MG63 (cell line): ENCODE results near the gene APOBEC3A. TPM values are rescaled to one million over a fixed set of nuclear protein-coding genes. Genes with fewer than 3 reads are reported as not detected.
"Not testable (repeated sequence)": the region's sequence is repeated elsewhere in the genome, so short reads cannot be mapped to it uniquely, and the experiment has no call there.

Experiments used
- DNase-seq: peaks from one replicate; pipeline ENCODE4 v3.0.0-alpha.2; 2020
- H3K27me3 ChIP-seq: fragments of 250-450 bp; sonication (Bioruptor Pico); 2 replicates; pipeline ENCODE4 v1.5.1; 2020; ENCODE audit warnings: mild to moderate bottlenecking, moderate library complexity
- H3K36me3 ChIP-seq: fragments of 250-450 bp; sonication (Bioruptor Pico); 2 replicates; pipeline ENCODE4 v1.5.1; 2020; ENCODE audit warnings: mild to moderate bottlenecking, moderate library complexity
- H3K4me3 ChIP-seq: fragments of 250-450 bp; sonication (Bioruptor Pico); 2 replicates; pipeline ENCODE4 v1.5.1; 2020; ENCODE audit warnings: mild to moderate bottlenecking, moderate library complexity
- H3K9me3 ChIP-seq: fragments of 250-450 bp; sonication (Bioruptor Pico); 2 replicates; pipeline ENCODE4 v1.5.1; 2020; ENCODE audit warnings: mild to moderate bottlenecking, moderate library complexity
- total RNA-seq: library from RNA; depleted of rRNA; stranded (reverse); fragments of >200 nt; shearing (Covaris generic); gene quantifications from 2 replicates; pipeline ENCODE4 v1.2.3, GENCODE V29; 2014; ENCODE audit warnings: low replicate concordance

APOBEC3A gene
- total RNA-seq, 1 experiment from 2014 or later = not detected

DNA sequence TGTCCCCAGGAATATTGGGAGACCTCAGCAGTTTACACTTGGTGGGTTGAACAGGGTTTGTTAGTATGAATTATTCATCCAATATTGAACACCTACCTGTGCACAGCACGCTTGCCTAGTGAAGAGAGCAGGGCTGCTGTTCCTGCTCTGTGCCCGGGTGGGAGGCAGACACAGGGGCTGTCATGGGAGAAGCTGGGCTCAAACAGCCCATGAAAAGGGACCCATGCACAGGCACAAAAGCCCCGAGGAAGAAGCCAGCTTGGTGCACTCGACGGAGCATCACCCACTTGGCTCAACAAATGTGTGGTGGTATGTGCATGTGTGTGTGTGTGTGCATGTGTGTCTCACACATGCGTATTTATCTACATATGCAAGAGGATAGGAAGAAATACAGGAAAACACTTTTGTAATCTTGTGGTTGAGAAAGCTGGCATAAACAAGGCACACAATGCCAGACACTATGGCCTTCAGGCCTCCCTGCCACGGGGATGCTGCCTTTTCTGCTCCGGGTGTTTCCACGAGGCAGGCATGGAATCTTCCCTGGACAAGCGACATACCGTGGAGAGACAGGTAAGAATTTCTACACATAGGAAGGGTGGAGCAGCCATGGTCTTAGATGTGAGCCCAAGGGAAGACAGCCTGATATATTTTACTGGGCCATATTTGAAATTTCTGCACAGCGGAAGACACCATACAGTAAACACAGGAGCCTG lies 5.0 kb upstream of the APOBEC3A start:
- DNase-seq = no peak
- no peaks in the 10 kb centered on the region; the same call in 1 of the 2 replicates for H3K27me3 ChIP-seq
- no peak overlapping the region for H3K4me3 ChIP-seq
- no peaks in the 10 kb centered on the region for H3K9me3 ChIP-seq
- no peaks in the 10 kb centered on the region for H3K36me3 ChIP-seq

DNA sequence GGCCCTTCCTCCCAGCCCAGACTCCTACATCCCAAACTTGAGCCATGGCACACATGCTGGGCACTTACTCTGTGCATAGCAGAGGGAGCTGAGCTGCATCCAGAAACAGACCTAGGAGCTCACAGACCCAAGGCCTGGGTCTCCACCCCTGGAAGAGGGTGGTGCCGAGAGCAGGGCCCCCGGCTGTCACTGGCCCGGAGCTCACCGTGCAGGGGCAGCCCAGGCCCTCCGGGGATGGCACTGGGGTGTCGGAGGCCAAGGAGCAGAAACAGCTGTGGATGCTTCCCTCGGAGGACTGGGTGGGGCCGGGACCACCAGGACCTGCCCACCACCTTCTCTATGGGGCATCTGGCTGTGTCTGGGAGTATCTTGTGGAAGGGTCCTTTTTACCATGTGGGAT lies 4.3 kb upstream of the APOBEC3A start:
- DNase-seq = no peak
- Histone ChIP-seq H3K9me3 (no peaks in the 10 kb centered on the region), H3K4me3 (no peak overlapping the region), H3K36me3 (no peaks in the 10 kb centered on the region), H3K27me3 (no peaks in the 10 kb centered on the region)

DNA sequence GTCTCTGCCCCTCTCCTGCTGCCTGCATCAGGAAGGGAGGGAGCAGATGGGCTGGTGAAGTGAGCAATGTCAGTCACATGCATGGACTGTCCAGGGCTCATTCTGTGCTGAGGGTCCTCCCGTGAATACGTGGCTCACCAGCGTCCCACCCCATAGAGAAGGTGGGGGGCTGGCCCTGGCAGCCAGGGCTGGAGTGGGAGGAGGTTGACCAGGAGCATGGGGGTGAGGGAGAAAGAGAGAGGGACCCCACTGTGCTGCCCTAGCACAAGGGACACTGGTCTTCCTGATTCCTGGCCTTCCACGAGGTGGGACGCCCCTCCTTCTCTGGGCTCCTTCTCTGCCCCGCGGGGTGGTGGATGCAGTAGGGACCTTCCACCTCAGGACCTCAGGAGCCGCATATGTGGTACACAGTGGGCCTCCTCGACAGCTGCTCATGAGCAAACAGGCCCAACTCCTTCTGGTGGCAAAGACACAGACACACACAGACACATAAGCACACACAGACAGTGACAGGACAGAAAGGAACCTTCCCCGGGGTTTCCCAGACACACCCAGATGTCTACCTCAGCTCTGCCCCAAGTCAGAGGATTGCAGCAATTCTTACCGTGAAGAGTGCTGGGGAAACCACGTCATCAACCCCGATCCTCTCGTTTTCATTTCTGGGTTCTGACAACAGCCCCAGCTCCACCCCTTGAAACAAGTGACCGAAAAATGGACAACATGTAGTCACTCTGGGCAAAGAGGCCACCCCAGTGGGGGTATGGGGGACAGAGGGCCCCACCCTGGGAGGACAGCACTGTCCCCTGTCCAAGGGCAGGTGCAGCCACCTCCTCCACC lies 3.6 kb upstream of the APOBEC3A start:
- H3K4me3 ChIP-seq = no peak overlapping the region
- DNase-seq = no peak
- H3K36me3 ChIP-seq = no peaks in the 10 kb centered on the region
- no peaks in the 10 kb centered on the region for H3K27me3 ChIP-seq
- H3K9me3 ChIP-seq = no peaks in the 10 kb centered on the region

DNA sequence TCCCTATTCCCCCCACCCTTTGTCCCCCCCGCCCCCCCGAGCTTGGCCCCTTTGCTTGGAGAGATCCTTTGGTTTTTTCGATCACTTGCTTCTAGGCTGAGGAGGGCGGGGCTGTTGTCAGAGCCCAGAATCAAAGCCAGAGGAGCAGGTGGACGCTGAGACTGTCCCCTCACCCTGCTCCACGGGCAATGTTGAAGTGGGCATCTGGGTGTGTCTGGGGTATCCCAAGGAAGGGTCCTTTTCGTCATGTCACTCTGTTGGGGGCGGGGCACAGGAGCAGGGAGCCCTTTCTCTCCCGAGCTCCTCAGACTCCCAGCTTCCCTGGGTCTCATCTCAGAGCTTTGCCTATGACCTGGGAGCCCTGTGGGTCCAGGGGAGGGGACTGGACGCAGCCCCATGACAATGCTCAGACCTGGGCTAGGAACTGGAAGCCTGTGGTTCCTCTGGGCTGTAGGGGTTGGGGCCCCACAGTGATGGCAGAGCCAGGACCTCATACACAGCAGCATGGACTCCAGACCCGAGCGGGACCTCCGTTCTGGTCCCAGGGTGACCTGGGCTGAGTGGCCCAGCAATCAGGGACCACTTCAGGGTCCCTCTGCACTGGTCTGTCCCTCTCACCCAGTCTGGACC lies 2.9 kb upstream of the APOBEC3A start:
- no peaks in the 10 kb centered on the region for H3K9me3 ChIP-seq
- DNase-seq = no peak
- H3K27me3 ChIP-seq = no peaks in the 10 kb centered on the region
- no peak overlapping the region for H3K4me3 ChIP-seq
- no peaks in the 10 kb centered on the region for H3K36me3 ChIP-seq

DNA sequence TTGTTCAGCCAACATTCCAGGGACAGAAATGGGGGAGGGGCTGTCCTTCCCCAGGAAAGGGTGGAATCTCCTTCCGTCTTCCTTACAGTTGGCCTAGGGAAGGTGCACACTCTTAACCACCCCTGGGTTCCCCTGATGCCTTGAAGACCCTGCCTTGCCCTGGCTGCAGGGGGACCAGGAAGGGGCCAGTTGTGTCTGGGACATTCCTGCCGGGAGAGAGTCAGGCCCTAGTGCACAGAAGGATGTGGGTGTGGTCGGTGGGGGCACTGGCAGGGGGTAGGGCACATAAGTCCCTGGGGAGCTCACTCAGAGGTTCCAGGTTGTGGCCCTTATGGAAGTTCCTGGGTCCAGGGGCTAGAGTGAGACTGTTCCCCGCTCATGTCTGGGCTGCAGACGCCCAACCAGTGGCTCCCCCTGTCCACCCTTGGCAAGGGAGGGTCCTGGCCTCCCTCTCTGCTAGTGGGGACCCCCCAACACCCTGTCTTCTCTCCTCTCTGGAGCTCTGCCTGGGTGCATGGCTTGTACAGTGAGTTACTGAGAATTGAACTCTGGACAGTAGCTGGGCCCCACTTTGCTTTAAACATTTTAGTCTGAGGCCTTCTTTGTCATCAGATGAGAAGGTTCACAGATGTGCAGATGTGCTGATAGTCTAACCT lies 2.0 kb upstream of the APOBEC3A start:
- Histone ChIP-seq H3K36me3 (no peaks in the 10 kb centered on the region), H3K27me3 (no peaks in the 10 kb centered on the region), H3K9me3 (no peaks in the 10 kb centered on the region), H3K4me3 (no peak overlapping the region)
- DNase-seq = no peak

DNA sequence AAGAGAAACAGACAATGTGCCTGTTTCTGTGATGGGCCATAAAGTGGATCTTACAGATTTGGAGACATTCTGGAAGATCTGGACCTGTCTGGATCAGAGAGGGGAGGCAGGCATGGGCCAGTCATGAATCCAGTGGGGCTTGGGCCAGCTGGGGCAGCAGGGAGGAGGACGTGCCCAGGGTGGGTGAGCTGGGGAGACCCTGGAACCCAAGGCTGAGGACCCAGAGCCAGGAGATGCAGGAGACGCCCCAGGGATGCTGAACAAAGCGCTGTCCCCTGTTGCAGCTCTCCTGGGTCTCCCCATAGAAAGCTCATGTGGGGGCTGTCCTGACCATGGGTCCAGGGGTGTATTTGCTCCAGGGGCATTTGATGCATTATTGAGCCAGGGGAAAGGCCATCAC lies 1.5 kb upstream of the APOBEC3A start:
- Histone ChIP-seq H3K36me3 (no peaks in the 10 kb centered on the region), H3K4me3 (no peak overlapping the region), H3K27me3 (no peaks in the 10 kb centered on the region), H3K9me3 (no peaks in the 10 kb centered on the region)
- no peak for DNase-seq

DNA sequence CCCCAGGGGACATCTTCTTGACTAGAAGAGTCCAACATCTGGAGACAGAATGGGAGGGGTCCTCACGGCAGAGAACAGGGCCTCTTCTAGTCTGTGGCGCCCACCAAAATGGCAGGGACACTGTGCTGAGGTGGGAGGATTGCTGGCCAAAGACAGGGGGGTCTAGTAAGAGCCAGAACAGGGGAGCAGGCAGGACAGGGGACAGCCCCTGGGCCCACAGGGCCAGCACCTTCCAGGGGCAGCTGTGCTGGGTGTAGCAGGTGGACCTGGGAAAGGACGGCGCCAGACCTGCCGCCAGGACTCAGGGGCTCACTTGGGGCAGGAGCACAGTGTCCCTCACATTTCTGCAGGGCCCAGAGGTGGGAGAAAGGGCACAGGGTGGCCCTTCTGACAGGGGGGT lies 858 bp upstream of the APOBEC3A start:
- no peak for DNase-seq
- Histone ChIP-seq H3K27me3 (no peaks in the 10 kb centered on the region), H3K9me3 (no peaks in the 10 kb centered on the region), H3K36me3 (no peaks in the 10 kb centered on the region), H3K4me3 (no peak overlapping the region)

DNA sequence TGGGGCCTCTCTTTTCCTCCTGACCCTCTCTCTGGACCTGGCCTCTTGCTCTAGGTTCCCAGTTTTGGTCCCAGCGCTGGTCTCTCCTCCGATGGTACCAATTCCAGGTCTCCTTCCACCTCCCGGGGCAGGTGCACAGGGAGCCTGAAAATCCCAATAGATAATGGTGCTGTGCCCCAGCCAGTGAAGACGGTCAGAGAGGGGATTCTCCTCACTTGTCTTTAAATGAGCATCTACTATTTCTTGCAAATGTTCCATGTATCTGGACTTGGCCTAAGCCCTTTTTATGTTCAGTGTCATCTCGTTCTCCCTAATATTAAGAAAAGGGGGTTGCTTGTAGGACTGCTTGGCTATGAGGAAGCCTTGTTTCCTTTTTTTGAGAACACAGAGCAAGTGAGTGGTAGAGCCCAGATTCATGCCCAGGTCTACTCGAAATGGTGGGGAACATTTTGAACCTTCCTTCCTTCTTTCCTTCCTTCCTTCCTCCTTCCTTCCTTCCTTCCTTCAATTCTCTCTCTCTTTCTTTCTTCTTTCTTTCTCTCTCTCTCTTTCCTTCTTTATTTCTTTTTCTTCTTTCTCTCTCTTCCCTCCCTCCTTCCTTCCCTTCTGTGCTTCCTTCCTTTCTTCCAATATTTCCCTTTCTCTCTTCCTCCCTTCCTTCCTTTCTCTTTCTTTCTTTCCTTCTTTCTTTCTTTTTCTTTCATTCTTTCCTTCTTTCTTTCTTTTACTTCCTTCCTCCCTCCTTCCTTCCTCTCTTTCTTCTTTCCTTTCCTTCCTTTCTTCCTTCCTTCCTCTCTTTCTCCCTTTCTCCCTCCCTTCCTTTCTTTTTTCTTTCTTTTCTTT lies 620 bp downstream of the APOBEC3A start:
- DNase-seq = no peak
- no peaks in the 10 kb centered on the region for H3K9me3 ChIP-seq
- no peaks in the 10 kb centered on the region for H3K27me3 ChIP-seq
- no peak overlapping the region for H3K4me3 ChIP-seq
- H3K36me3 ChIP-seq = no peaks in the 10 kb centered on the region

DNA sequence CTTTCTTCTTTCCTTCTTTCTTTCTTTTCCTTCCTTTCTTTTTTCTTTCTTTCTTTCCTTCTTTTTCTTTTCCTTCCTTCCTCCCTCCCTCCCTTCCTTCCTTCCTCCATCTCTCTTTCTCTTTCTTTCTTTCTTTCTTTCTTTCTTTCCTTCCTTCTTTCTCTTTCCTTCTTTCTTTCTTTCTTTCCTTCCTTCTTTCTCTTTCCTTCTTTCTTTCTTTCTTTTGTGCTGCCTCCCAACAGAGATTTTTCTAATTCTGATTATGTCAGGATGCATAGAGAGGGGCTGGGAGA lies 1.2 kb downstream of the APOBEC3A start:
- not testable (repeated sequence) for H3K4me3 ChIP-seq, H3K36me3 ChIP-seq, DNase-seq, H3K9me3 ChIP-seq, H3K27me3 ChIP-seq

DNA sequence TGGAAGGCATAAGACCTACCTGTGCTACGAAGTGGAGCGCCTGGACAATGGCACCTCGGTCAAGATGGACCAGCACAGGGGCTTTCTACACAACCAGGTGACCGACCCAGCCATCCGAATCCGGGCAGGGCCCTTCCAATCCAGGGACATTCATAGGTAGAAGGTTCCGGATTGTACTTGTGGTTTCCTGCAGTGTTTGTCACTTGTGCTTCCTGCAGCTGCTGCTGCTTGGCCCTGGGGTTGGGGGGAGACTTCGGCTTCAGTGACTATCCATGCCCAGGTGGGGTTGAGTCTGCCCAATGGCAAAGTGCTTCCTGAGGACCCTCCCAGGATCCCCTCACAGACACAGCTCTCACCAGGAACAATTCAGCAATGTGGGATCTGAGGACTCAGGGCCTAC lies 2.2 kb downstream of the APOBEC3A start:
- Histone ChIP-seq H3K9me3 (no peaks in the 10 kb centered on the region), H3K4me3 (no peak overlapping the region), H3K36me3 (no peaks in the 10 kb centered on the region), H3K27me3 (no peaks in the 10 kb centered on the region)
- DNase-seq = no peak

DNA sequence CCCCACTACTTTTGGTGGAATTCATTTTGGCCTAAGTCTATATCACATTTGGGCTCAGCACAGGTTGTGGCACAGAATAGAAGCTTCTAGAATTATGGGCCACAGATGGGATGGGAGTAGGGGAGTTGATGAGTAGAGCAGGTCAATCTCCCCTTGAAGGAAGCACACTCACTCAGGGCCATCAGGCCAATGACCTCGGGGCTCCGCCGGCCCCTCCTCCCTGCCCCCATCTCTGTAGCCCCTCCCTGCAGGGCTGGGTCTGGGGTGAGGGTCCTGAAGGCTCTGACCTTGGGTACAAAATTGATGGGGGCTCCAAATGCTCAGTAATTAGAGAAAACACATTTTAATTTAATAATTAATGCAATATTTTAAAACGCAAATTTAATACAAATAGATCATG lies 3.3 kb downstream of the APOBEC3A start:
- not testable (repeated sequence) for H3K4me3 ChIP-seq, H3K9me3 ChIP-seq, H3K36me3 ChIP-seq, H3K27me3 ChIP-seq, DNase-seq

DNA sequence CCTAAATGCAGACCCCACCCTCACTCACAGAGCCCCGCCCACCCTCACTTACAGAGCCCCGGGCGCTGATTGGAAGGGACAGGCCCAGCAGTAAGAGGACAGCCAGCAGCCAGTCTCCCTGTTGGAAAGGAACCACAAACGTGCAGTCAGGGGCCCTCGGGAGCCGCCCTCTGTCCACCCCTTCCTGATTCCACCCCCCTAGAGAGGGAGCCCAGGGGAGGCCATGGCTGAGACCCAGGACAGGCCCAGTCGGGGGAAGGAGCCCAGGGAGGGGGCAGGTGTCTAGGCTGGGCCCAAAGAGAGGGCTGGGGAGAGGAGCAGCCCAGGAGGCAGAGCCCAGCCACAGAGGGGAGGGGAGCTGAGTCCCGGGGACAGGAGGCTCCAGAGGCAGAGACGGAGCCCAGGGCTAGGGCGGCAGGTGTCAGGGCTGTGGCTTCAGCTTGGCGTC lies 5.9 kb downstream of the APOBEC3A start:
- H3K4me3 ChIP-seq, H3K9me3 ChIP-seq, H3K27me3 ChIP-seq, DNase-seq, H3K36me3 ChIP-seq: not testable (repeated sequence)

DNA sequence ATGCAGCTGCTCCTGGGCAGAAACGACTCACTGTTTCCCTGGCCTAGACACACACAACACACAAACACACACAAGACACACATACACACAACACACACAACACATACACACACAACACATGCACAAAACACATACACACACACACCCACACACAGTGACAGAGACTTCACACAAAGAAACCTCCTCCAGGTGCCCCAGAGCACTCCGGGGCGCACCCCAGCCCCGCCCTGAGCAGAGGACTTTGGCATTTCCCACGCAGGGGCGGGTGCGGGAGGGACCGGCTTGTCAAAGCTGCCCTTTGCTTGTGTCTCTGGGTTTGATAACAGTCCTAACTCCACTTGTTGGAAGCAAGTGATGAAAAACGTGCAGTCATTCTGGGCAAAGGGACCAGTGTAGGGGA lies 6.5 kb downstream of the APOBEC3A start:
- H3K36me3 ChIP-seq = no peaks in the 10 kb centered on the region
- H3K4me3 ChIP-seq = no peak overlapping the region
- no peaks in the 10 kb centered on the region for H3K9me3 ChIP-seq
- no peak for DNase-seq
- no peaks in the 10 kb centered on the region for H3K27me3 ChIP-seq

DNA sequence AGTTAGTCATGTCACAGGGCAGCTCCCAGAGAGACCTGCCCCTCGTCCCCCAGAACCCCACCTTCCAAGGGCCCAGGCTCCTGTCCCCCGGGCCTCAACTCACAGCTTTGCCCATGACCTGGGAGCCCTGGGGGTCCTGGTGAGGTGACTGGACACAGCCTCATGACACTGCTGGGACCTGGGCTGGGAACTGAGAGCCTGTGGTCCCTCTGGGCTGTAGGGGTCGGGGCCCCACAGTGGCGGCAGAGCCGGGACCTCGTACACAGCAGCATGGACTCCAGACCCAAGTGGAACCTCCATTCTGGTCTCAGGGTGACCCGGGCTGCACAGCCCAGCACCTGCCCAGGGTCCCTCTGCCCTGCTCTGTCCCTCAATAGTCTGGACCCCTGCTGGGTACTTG lies 6.9 kb downstream of the APOBEC3A start:
- H3K27me3 ChIP-seq = no peaks in the 10 kb centered on the region
- DNase-seq = no peak
- no peaks in the 10 kb centered on the region for H3K9me3 ChIP-seq
- no peaks in the 10 kb centered on the region for H3K36me3 ChIP-seq
- no peak overlapping the region for H3K4me3 ChIP-seq

DNA sequence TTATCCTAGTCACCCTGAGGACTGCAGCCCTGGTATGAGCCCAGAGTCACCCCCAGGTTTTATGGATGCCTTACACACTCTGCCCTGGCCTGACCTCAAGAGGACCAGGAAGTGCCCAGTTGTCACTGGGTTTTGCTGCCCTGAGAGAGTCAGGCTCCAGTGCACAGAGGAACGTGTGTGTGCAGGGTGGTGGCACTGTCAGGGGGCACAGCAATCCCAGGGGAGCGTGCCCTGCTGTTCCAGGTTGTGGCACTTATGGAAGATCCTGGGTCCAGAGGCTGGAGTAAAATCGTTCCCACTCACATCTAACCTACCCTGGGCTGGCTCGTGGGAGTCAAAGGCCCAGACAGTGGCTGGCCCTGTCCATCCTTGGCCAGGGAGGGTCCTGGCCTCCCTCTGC lies 7.6 kb downstream of the APOBEC3A start:
- H3K9me3 ChIP-seq = no peaks in the 10 kb centered on the region
- no peaks in the 10 kb centered on the region for H3K36me3 ChIP-seq
- H3K27me3 ChIP-seq = 0 out of 2 replicates have a peak, but pooled peaks cover 3% of the 10 kb centered on the region
- H3K4me3 ChIP-seq = no peak overlapping the region
- no peak for DNase-seq

DNA sequence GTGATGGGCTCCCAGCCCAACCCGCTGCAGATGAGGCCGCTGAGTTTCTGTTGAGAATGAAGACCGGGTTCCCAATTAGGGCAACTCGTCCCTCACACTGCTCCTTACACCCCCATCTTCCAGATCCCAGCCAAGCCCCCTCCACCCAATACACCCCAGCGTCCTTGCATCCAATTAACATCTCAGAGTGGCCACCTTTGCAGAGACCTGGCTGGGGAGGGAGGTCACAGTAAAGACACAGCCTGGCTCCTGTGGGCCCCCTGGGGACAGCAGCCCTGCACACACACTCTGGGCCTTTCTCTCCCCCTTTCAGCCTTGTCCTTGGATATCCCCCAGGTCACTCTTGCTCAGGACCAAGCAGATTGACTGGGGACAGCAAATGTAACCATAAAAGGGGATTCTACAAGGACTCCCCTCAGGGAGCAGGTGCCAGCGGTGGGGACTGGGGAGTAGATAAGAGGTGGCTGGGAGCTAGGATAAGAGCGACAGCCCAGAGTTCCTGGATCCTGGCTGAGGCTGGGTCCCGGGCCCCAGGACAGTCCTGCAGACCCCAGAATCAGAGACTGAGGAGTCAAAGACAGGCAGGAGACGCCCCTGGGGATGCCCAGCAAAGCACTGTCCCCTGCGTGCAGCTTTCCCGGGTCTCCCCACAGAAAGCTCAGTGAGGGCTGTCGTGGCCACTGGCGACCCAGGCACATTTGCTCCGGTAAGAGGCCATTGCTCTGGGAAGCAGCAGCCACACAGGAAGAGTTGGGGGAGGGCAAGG lies 8.4 kb downstream of the APOBEC3A start:
- Histone ChIP-seq H3K9me3 (no peaks in the 10 kb centered on the region), H3K27me3 (0 out of 2 replicates have a peak, but pooled peaks cover 5% of the 10 kb centered on the region), H3K4me3 (no peak overlapping the region), H3K36me3 (no peaks in the 10 kb centered on the region)
- no peak for DNase-seq
